Spleen (tissue), 7 donors: ENCODE data around the gene HIGD1B.

ENCODE experiments used
- CTCF ChIP-seq, 11 experiments: fragments of 200-600 bp in 7 of 11; fragments of 450-650 bp in 4 of 11; sonication (generic) in 4 of 11; IDR thresholded peaks in 8 of 11; conservative IDR thresholded peaks in 3 of 11; 1 replicate in 7 of 11; 2 replicates in 4 of 11; pipeline versions ENCODE4 v1.4.0 to v1.8.0; 2016 to 2021; ENCODE audit warnings: antibody characterized with exemption in 11 of 11, inconsistent platforms in 4 of 11, mild to moderate bottlenecking in 1 of 11
- POLR2A ChIP-seq, 3 donors: fragments of 450-650 bp; IDR thresholded peaks; one replicate each; pipeline ENCODE4 v1.5.1; 2017; ENCODE audit warnings: antibody characterized with exemption in 3 of 3, mild to moderate bottlenecking in 1 of 3
- POLR2AphosphoS5 ChIP-seq, 3 donors: sonication (generic); formaldehyde crosslinking; IDR thresholded peaks; one replicate each; pipeline ENCODE4 v1.5.1; 2017; ENCODE audit warnings: antibody characterized with exemption in 3 of 3
- donor health status: DM: no; HTN: no; CAD: no; lungs with moderate emphysema.
- donor health status: DM: no; HTN: no; CAD: no.
- donor health status: DM: no; HTN: no; CAD: no.

GRCh38 chr17:44865931-44866330 is 18.2 kb downstream of the HIGD1B start:
- TF ChIP-seq CTCF (IDR thresholded peaks at IDR 0.05 in 8 of 11, conservative IDR thresholded peaks at IDR 0.05 in 3 of 11) = no peak
- no peak for TF ChIP-seq POLR2A (IDR thresholded peaks at IDR 0.05)
- TF ChIP-seq POLR2AphosphoS5 (IDR thresholded peaks at IDR 0.05) = no peak
